Measurements from ENCODE around the gene RASSF8. TPM values are rescaled to one million over a fixed set of nuclear protein-coding genes. Genes with fewer than 3 reads are reported as not detected.
A peak's percentile ranks its signal among the peaks of the same experiment; 100 is the strongest.

Gene RASSF8
- total and polyA plus RNA-seq, 9 of the 15 experiments (the other 6 are each of a cell fraction or from before 2014, with no cell fraction given): 0.01 to 0.36 (median 0.12) TPM; not detected in 1

GRCh38 chr12:26125400-26126339 lies 167.2 kb downstream of the RASSF8 start (continued):
- TF ChIP-seq ZNF277 (CRISPR knock-in tag; IDR thresholded peaks at IDR 0.05; ENCODE audit: borderline replicate concordance) (no peak), CEBPG (CRISPR knock-in tag; IDR thresholded peaks at IDR 0.05) (no peak), CEBPG (tag; conservative IDR thresholded peaks at IDR 0.05 in 1 of 2, IDR thresholded peaks at IDR 0.05 in 1 of 2) (peak in 1 of 2 experiments; percentile 68; a peak in 3 of 4 replicates), FUS (optimal IDR thresholded peaks at IDR 0.05; ENCODE audit: low read depth, low read length) (no peak), NRF1 (conservative IDR thresholded peaks at IDR 0.05 in 1 of 2, IDR thresholded peaks at IDR 0.05 in 1 of 2) (peak in 1 of 2 experiments; percentile 22; a peak in 1 of 4 replicates), ZNF57 (CRISPR knock-in tag; IDR thresholded peaks at IDR 0.05) (no peak), ZSCAN29 (IDR thresholded peaks at IDR 0.05) (no peak), ZNF217 (CRISPR knock-in tag; IDR thresholded peaks at IDR 0.05) (no peak), ZFP1 (CRISPR knock-in tag; IDR thresholded peaks at IDR 0.05) (no peak), NCOA4 (IDR thresholded peaks at IDR 0.05; ENCODE audit: partially characterized antibody) (no peak), ID3 (CRISPR knock-in tag; IDR thresholded peaks at IDR 0.05) (no peak), ID3 (tag; IDR thresholded peaks at IDR 0.05) (no peak), SMARCE1 (IDR thresholded peaks at IDR 0.05) (no peak), FOXP4 (CRISPR knock-in tag; IDR thresholded peaks at IDR 0.05; ENCODE audit: borderline replicate concordance) (no peak), RAD21 (CRISPR knock-in tag; conservative IDR thresholded peaks at IDR 0.05 in 1 of 2, IDR thresholded peaks at IDR 0.05 in 1 of 2) (no peak), SMAD2 (IDR thresholded peaks at IDR 0.05; ENCODE audit: low read depth, low read length) (no peak), MTA2 (IDR thresholded peaks at IDR 0.05; ENCODE audit: low read depth) (no peak), EZH2 (IDR thresholded peaks at IDR 0.05; ENCODE audit: borderline replicate concordance, low read depth, low read length) (peak; percentile 98), TEAD1 (CRISPR knock-in tag; IDR thresholded peaks at IDR 0.05) (no peak), DIDO1 (tag; IDR thresholded peaks at IDR 0.05; ENCODE audit: low read depth) (no peak), KLF16 (IDR thresholded peaks at IDR 0.05) (no peak), HMG20B (CRISPR knock-in tag; IDR thresholded peaks at IDR 0.05) (no peak), POLR2G (IDR thresholded peaks at IDR 0.05; ENCODE audit: low read depth, low read length) (no peak), DMBX1 (CRISPR knock-in tag; IDR thresholded peaks at IDR 0.05; ENCODE audit: borderline replicate concordance) (no peak), FOSL1 (tag; conservative IDR thresholded peaks at IDR 0.05) (0 out of 2 replicates have a peak, but pooled peaks have one; percentile 19), PRPF4 (IDR thresholded peaks at IDR 0.05; ENCODE audit: insufficient read depth, low read depth, low read length, poor library complexity, severe bottlenecking) (no peak)
